GM19452 (cell line): ENCODE results near the gene PECR.
A peak's percentile ranks its signal among the peaks of the same experiment; 100 is the strongest.
"Not testable (repeated sequence)": the region's sequence is repeated elsewhere in the genome, so short reads cannot be mapped to it uniquely, and the experiment has no call there.

Experiments used
- ATAC-seq: cut with Tn5 transposase; IDR thresholded peaks from one replicate; pipeline ENCODE4 v1.9.1; 2021; ENCODE audit not compliant: unreplicated experiment

The PECR gene

GRCh38 chr2:216031960-216032689 is 49.5 kb downstream of the PECR start:
- ATAC-seq = peak; percentile 82

- no peak for ATAC-seq
These were observed 51.4 kb downstream of the PECR start for GRCh38 chr2:216030216-216030615.

GRCh38 chr2:216029416-216030129 is 52.0 kb downstream of the PECR start:
- ATAC-seq = no peak

- no peak for ATAC-seq
These were observed 56.8 kb downstream of the PECR start for GRCh38 chr2:216024779-216025336.

- ATAC-seq = peak; percentile 91
These were observed 58.5 kb downstream of the PECR start for GRCh38 chr2:216023055-216023648.

- ATAC-seq = no peak
These were observed 59.6 kb downstream of the PECR start for GRCh38 chr2:216021768-216022565.

GRCh38 chr2:216018709-216019108 is 62.9 kb downstream of the PECR start:
- ATAC-seq = no peak

- ATAC-seq = peak; percentile 19
These were observed 64.2 kb downstream of the PECR start for GRCh38 chr2:216017365-216017764.

- ATAC-seq = no peak
These were observed 65.0 kb downstream of the PECR start for GRCh38 chr2:216016581-216016980.

- peak; percentile 86 for ATAC-seq
These were observed 65.7 kb downstream of the PECR start for GRCh38 chr2:216015722-216016464.

- ATAC-seq = no peak
These were observed 66.6 kb downstream of the PECR start for GRCh38 chr2:216014986-216015385.

- ATAC-seq = no peak
These were observed 67.6 kb downstream of the PECR start for GRCh38 chr2:216014006-216014405.

- ATAC-seq = peak; percentile 39
These were observed 68.3 kb downstream of the PECR start, which contains the start of gene MREG for GRCh38 chr2:216013080-216013909. Gene MREG (minus strand): TSS chr2:216013551. CDS start chr2:216013327, 224 bp downstream.

- no peak for ATAC-seq
These were observed 68.9 kb downstream of the PECR start for GRCh38 chr2:216012830-216013079.

GRCh38 chr2:216012133-216012829 is 69.3 kb downstream of the PECR start:
- no peak for ATAC-seq

- ATAC-seq = not testable (repeated sequence)
These were observed 72.4 kb downstream of the PECR start for GRCh38 chr2:216009215-216009614.

GRCh38 chr2:216008387-216008786 is 73.2 kb downstream of the PECR start:
- ATAC-seq = no peak

- ATAC-seq = peak; percentile 41
These were observed 75.4 kb downstream of the PECR start for GRCh38 chr2:216006164-216006663.
